Right renal pelvis (tissue), 4 donors: ENCODE results near the gene EGR4. TPM values are rescaled to one million over a fixed set of nuclear protein-coding genes. Genes with fewer than 3 reads are reported as not detected.

Experiments
- DNase-seq, 4 donors: peaks; one replicate each; pipeline ENCODE4 v3.0.0-alpha.2; 2013; ENCODE audit warnings: low read depth in 4 of 4, low spot score in 3 of 4, missing footprints in 1 of 4
- polyA plus RNA-seq, 4 donors: library from polyadenylated mRNA; unstranded; fragments of 120-200 nt; gene quantifications; one replicate each; pipeline ENCODE4 v1.2.1, GENCODE V29; 2013; ENCODE audit not compliant: insufficient read length in 4 of 4

EGR4 gene
- polyA plus RNA-seq, 4 donors = not detected

DNA sequence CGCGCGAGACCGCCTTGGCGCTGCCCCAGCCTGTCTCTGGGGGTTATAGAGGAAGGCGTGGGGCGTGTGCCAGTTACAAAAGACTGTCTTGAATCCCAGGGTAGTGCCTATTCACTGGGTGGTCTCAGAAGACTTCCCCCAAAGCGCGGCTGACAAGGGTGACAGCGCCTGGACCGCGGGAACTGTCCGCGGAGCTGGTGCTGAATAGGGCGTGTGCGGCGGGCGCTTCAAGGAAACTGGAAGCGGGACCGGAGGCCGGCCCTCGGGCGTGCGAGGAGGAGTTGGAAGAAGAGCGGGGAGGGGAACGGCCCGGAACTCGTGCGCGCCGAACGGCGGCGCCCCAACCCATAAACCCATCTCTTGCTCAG lies 2.3 kb downstream of the EGR4 start:
- peak; percentile 56 to 82 (median 68) for DNase-seq

DNA sequence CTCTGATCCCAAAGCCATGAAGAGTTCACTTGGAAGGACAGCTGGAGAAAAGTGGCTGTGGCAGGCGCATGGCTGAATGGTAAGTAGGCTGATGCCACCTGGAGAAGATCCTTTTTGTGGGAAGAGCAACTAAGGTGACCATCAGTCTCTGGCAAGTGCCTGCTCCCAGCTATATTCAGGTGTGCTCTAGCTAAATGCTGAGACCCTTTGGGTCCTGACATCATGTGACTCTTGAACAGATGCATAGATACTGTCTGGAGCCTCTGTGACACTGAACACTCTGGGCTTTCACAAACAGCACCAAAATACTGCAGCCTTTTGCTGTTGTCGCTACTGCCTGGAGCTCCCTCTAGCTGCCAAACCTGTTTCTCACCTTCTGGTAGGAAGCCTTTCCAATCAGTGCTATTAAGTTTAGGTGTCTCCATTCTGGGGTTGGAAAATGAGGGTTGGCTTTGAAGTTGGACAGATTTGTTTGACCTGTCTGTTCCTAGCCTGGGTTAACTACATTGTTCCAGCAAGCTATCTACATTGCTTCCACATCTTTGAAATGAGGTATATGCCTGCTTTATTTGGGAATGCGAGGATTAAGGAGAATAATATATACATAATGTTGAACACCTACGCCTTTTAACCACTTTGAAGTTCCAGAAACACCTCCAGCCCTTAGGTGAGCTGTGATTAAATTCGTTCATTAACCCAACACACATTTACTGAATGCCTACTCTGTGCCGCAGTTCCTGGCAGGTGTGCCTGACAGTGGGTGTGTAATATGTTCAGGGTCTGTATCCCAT lies 3.1 kb downstream of the EGR4 start:
- no peak for DNase-seq

GRCh38 chr2:73289304-73289703 lies 4.0 kb downstream of the EGR4 start:
- DNase-seq = no peak

- no peak for DNase-seq
Observed at GRCh38 chr2:73286134-73286655, 7.2 kb downstream of the EGR4 start.

DNA sequence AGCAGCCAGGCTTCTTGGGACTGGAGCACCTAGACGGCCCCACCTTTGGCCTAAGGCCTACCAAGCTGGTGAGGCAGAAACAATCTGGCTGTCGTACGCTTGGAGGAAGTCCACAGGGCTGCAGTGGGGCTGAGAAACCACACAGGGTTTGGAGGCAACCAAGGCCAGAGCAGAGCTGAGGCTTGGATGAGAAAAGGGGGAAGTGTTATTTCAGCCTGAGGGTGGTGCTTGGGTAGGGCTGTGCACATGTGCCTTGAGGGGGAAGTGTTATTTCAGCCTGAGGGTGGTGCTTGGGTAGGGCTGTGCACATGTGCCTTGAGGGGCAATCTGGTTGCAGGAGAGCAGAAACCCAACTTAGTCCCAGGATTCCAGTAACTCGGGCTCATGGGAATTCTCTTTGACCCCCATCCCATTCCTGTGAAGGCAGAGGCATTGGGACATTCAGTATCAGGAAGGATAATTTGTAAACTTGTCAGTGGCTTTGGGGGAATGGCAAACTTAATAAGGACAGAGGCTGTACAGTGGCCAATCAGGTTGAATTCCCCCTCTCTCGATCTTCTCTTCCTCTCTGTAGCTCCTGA lies 8.1 kb downstream of the EGR4 start:
- no peak for DNase-seq

DNA sequence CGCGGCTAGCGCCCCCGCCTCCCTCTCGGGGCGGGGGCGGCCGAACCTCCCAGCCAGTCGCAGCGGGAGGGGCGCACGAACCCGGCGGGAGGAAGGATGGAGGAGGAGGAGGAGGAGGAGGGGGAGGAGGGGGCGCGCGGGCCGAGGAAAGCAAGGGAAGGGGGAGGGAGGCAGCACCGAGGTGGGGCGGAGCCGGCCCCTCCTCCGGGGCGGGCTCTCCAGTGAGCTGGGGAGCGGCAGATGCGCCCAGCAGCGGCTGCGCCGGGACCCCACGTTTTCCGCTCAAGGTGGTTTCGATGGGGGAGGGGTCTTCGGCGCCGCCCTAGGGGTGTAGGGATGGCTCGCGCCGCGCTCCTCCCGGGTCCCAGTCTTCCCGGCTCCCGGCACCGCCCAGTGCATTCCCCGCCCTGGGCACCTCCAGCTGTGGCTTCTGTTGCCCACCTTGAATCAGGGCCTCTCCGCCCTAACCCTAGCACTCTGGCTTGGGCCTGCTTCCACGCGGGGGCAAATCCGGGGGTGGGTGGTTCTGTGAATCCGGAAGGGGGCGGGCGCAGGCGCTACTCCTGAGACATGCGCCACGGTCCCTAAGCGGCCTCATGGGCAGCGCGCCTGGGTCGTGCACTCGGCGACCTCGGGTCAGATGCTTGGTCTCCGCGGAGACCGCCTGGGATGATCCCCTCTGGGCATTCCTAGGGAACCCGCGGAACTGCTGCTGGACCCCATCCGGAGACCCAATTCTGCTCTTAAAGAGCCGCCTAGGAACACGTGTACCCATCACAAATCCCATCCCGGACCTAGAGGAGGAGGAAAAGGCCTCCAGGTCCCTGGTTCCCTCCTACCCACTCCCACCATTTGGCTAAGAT lies 8.8 kb downstream of the EGR4 start, which contains the start of gene FBXO41:
Gene FBXO41 (minus strand): TSS at position 183 of the 863 bp plus-strand sequence. CDS start 14,848 bp downstream, outside the sequence.
- no peak for DNase-seq

GRCh38 chr2:73283545-73284295 lies 9.6 kb downstream of the EGR4 start:
- no peak for DNase-seq

DNA sequence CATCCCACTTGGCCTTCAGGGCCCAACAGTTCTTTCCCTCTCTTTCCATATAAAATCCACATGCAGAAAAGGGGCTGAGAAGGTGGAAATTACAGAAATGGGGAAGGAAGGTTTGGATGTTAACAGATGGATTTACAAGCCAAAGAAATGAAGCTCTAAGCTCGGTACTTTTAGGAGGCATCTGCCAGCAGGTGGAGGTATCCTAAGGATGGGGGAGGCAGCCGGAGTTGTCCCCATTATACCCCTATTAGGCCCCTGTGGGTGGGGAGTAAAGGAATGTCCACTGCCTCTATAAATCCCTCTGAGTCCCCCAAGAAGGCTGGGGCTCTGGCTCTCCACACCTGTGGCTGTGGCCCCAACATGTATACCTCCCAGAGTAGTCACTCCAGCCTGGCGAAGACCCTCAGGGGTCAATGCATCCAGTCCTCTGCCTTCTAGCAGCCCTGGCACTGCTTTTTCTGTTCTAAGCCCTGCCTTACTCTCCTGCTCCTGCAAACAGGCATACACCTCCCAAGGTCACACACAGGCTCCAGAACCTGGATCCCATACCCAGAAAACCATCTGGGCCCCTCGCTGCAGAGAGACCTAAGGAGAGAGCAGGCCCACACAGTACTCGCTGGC lies 10.3 kb downstream of the EGR4 start:
- no peak for DNase-seq

GRCh38 chr2:73281244-73281643 lies 12.1 kb downstream of the EGR4 start:
- no peak for DNase-seq

DNA sequence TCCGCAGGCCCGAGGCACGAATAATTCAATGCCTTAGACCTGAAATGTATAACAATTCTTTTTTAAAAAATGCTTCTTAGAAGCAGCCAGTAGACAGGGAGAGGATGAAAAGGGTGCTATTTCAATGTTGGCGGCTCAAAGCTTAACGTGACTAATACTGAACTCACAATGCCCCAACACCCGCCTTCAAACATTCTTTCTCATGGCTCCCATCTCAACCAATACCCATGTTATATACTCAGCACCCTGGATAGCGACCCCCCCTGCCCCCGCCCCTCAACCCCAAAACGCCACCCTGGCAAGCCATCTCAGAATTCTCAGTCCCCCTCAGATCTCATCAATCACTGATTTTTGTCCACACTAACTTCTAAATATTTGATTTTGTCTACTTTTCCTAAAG lies 13.5 kb downstream of the EGR4 start:
- no peak for DNase-seq

DNA sequence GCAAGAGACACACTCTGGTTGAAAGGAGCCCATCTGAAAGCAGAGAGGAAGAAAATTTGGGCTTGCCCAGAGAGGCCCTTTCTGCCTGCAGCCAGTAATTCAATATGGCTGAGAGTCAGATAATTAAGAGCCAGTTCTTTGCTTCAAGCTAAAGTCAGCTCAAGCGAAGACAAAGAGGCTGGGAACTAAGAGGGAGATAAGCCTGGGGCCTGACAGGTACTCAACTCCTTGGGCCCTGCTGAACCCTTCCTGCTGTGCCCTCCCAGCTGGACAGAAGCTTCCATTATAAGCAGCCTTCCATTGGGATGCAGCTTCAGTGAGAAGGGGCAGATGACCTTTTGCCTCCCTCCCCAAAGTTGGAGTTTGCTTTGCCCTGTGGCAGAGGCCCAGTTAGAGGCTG lies 21.1 kb downstream of the EGR4 start:
- no peak for DNase-seq

GRCh38 chr2:73269686-73270465 lies 23.5 kb downstream of the EGR4 start:
- DNase-seq = no peak

DNA sequence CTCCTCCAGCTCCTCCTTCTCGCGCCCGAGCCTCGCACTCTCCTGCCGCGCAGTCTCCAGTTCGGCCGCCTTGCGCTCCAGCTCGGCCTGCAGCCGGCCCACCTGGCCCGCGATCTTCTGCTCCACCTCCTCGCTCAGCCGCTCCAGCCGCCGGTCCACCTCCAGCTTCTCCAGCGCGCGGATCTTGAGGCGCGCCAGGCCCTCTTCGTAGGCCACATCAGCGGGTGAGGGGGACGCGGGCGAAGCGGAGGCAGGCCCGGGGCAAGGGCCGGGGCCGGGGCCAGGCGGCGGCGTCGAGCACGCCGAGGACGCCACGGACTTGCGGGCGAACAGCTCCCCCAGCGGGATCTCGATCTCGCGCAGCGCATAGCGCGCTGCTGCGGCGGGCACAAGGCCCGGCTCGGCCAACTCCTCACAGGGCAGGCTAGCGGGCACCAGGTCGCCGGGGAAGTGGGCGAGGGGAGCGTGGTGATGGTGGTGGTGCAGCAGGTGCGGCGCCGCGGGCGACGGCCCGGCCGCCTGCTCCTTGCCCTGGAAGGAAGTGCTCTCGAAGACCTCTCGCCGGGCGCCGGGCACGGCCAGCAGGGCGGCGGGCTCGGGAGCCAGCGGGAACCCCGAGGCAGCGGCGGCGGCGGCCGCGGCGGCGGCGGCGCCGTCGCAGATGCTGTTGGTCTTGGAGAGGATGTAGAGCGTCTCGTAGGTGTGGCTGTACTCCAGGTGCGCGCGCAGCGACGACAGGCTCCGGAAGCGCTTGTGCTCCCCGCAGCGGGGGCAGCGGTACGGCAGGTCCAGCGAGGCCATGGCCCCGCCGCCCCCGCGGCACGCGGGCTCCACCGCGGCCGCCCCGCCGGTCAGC lies 24.3 kb downstream of the EGR4 start:
- DNase-seq = no peak

GRCh38 chr2:73268366-73268829 lies 24.9 kb downstream of the EGR4 start:
- no peak for DNase-seq

- no peak for DNase-seq
Observed at GRCh38 chr2:73267008-73267407, 26.3 kb downstream of the EGR4 start.

- DNase-seq = no peak
Observed at GRCh38 chr2:73266061-73266901, 27.1 kb downstream of the EGR4 start.
